SK-N-SH (cell line): Measurements from ENCODE around the gene ZFAND4.

Experiments used
- CHD2 ChIP-seq: fragments of 150-350 bp; IDR thresholded peaks from 2 replicates; pipeline ENCODE4 v1.6.1; 2018; ENCODE audit warnings: low read length; ENCODE audit not compliant: partially characterized antibody
- CTCF ChIP-seq: fragments of 200-600 bp; sonication (generic); IDR thresholded peaks from 2 replicates; pipeline ENCODE4 v1.6.1; 2017; ENCODE audit warnings: antibody characterized with exemption, mild to moderate bottlenecking, moderate library complexity
- MEF2A ChIP-seq: IDR thresholded peaks from 2 replicates; pipeline ENCODE4 v1.4.0; 2012; ENCODE audit warnings: low read depth, borderline replicate concordance
- POLR2AphosphoS5 ChIP-seq: IDR thresholded peaks from 2 replicates; pipeline ENCODE4 v1.6.1; 2012; ENCODE audit warnings: low read depth, low read length
- RAD21 ChIP-seq: IDR thresholded peaks from 2 replicates; pipeline ENCODE4 v1.6.1; 2012; ENCODE audit warnings: mild to moderate bottlenecking, low read length
- RCOR1 ChIP-seq: fragments of 150-350 bp; IDR thresholded peaks from 2 replicates; pipeline ENCODE4 v1.6.1; 2017; ENCODE audit warnings: antibody characterized with exemption, low read length
- REST ChIP-seq: IDR thresholded peaks from 2 replicates; pipeline ENCODE4 v1.6.1; 2012; ENCODE audit warnings: mild to moderate bottlenecking, low read depth, low read length, moderate library complexity
- RFX5 ChIP-seq: IDR thresholded peaks from 2 replicates; pipeline ENCODE4 v1.6.1; 2012; ENCODE audit warnings: mild to moderate bottlenecking, improper control_type of control experiment, low read length
- SIN3A ChIP-seq: IDR thresholded peaks from 2 replicates; pipeline ENCODE4 v1.6.1; 2012; ENCODE audit warnings: low read depth, mild to moderate bottlenecking, low read length, moderate library complexity, borderline replicate concordance
- TAF1 ChIP-seq: IDR thresholded peaks from 2 replicates; pipeline ENCODE4 v1.6.1; 2012; ENCODE audit warnings: low read depth, mild to moderate bottlenecking, low read length, moderate library complexity, borderline replicate concordance
- TF ChIP-seq, protein P1 (sequence below): IDR thresholded peaks from 2 replicates; pipeline ENCODE4 v1.4.0; 2012; ENCODE audit warnings: low read depth
- TF ChIP-seq, protein P2 (sequence below): IDR thresholded peaks from 2 replicates; pipeline ENCODE4; 2012

DNA sequence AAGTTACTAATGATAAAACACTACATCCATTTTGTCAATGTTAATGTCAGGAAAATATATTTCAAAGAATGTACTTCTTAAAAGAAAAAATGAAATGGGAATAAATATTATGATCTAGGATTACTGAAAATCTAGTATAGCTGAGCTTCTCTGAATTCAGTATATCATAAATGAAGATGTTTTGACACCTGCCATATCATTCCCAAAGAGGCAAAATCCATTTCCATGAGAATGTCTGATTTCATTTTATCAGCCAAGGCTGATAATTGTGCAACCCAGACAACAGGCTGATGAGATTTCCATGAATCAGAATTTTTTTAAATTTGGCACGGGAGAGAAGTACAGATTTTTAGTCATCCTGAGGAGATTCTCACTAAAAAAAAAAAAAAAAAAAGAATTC, 32.5 kb downstream of the ZFAND4 start:
- TF ChIP-seq CTCF: no peak
- no peak for TF ChIP-seq CHD2
- no peak for TF ChIP-seq POLR2AphosphoS5
- TF ChIP-seq SIN3A: no peak
- no peak for TF ChIP-seq MEF2A
- TF ChIP-seq RCOR1: no peak
- TF ChIP-seq TAF1: no peak
- TF ChIP-seq RAD21: no peak
- TF ChIP-seq, protein P1, sequence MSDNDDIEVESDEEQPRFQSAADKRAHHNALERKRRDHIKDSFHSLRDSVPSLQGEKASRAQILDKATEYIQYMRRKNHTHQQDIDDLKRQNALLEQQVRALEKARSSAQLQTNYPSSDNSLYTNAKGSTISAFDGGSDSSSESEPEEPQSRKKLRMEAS: no peak
- TF ChIP-seq RFX5: no peak
- TF ChIP-seq, protein P2, sequence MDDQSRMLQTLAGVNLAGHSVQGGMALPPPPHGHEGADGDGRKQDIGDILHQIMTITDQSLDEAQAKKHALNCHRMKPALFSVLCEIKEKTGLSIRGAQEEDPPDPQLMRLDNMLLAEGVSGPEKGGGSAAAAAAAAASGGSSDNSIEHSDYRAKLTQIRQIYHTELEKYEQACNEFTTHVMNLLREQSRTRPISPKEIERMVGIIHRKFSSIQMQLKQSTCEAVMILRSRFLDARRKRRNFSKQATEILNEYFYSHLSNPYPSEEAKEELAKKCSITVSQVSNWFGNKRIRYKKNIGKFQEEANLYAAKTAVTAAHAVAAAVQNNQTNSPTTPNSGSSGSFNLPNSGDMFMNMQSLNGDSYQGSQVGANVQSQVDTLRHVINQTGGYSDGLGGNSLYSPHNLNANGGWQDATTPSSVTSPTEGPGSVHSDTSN: no peak
- TF ChIP-seq REST: no peak
